ENCODE results near the gene AMIGO2.

GRCh38 chr12:47078733-47079467 lies 859 bp downstream of the AMIGO2 start:
- TF ChIP-seq CTCF (IDR thresholded peaks at IDR 0.05) (no peak), POLR2A (IDR thresholded peaks at IDR 0.05) (no peak)
